OCI-LY7 (cell line): ENCODE results near the gene MAGI1.

Experiments used
- CTCF ChIP-seq: fragments of 200-600 bp; sonication (generic); conservative IDR thresholded peaks from 2 replicates; pipeline ENCODE4 v1.5.1; 2014; ENCODE audit warnings: mild to moderate bottlenecking, antibody characterized with exemption, low read length, moderate library complexity, mixed read lengths
- EZH2phosphoT487 ChIP-seq: fragments of 200-600 bp; sonication (generic); IDR thresholded peaks from 2 replicates; pipeline ENCODE4 v1.6.1; 2018; ENCODE audit warnings: low read depth, borderline replicate concordance, mild to moderate bottlenecking, mixed run types, antibody characterized with exemption, low read length, moderate library complexity, mixed read lengths

- TF ChIP-seq CTCF (no peak), EZH2phosphoT487 (no peak)
Measured at GRCh38 chr3:65779390-65779789, 259.3 kb downstream of the MAGI1 start.
